ENCODE results near the gene SLC5A2.

GRCh38 chr16:31529108-31529936, 46.4 kb downstream of the SLC5A2 start:
- no peak for TF ChIP-seq CTCF (IDR thresholded peaks at IDR 0.05)
- no peak for TF ChIP-seq POLR2A (IDR thresholded peaks at IDR 0.05)
